BLaER1 (cell line): Measurements from ENCODE around the gene ZCCHC13.
"Not testable (repeated sequence)": the region's sequence is repeated elsewhere in the genome, so short reads cannot be mapped to it uniquely, and the experiment has no call there.

Source experiments
- H3K27ac ChIP-seq: shearing (Covaris generic); formaldehyde crosslinking; 2 replicates; pipeline ENCODE4 v1.8.1; 2022
- H3K27me3 ChIP-seq: shearing (Covaris generic); formaldehyde crosslinking; 2 replicates; pipeline ENCODE4 v1.8.1; 2022
- H3K36me3 ChIP-seq: shearing (Covaris generic); formaldehyde crosslinking; 2 replicates; pipeline ENCODE4 v1.8.1; 2022
- H3K4me1 ChIP-seq: shearing (Covaris generic); formaldehyde crosslinking; 2 replicates; pipeline ENCODE4 v1.8.1; 2022
- H3K4me2 ChIP-seq: shearing (Covaris generic); formaldehyde crosslinking; 2 replicates; pipeline ENCODE4 v1.8.1; 2022
- H3K4me3 ChIP-seq: shearing (Covaris generic); formaldehyde crosslinking; 2 replicates; pipeline ENCODE4 v1.8.1; 2022
- H3K9ac ChIP-seq: shearing (Covaris generic); formaldehyde crosslinking; 2 replicates; pipeline ENCODE4 v1.8.1; 2022
- H3K9me3 ChIP-seq: shearing (Covaris generic); formaldehyde crosslinking; 2 replicates; pipeline ENCODE4 v1.8.1; 2022
- H4K20me1 ChIP-seq: shearing (Covaris generic); formaldehyde crosslinking; 2 replicates; pipeline ENCODE4 v1.8.1; 2022
- Cebpa-rat ChIP-seq: shearing (Covaris generic); IDR thresholded peaks from 2 replicates; pipeline ENCODE4 v1.8.1; 2022

The ZCCHC13 gene

DNA sequence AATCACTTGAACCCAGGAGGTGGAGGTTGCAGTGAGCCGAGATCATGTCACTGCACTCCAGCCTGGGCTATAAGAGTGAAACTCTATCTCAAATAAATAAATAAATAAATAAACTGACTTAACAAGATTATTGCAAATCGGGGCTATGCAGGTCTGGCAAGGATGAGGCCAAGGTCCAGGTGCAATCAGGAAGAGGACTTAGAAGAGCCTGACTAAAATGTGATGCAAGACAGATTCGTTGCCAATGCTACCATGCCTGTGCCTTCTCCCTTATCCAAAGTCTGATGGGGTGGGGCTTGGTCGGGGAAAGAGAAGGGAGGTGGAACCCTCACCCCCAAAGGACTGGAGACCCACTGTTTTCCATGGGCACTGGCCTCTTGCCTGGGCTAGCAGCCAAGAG, 14.7 kb downstream of the ZCCHC13 start:
- Histone ChIP-seq H3K27ac (no peak overlapping the region), H3K9me3 (no peaks in the 10 kb centered on the region), H3K4me3 (no peak overlapping the region), H3K27me3 (peaks cover 47% of the 10 kb centered on the region), H3K9ac (no peak overlapping the region), H3K4me2 (no peak overlapping the region), H3K4me1 (no peaks in the 10 kb centered on the region), H4K20me1 (no peaks in the 10 kb centered on the region), H3K36me3 (no peaks in the 10 kb centered on the region)
- TF ChIP-seq Cebpa-rat, result no peak

DNA sequence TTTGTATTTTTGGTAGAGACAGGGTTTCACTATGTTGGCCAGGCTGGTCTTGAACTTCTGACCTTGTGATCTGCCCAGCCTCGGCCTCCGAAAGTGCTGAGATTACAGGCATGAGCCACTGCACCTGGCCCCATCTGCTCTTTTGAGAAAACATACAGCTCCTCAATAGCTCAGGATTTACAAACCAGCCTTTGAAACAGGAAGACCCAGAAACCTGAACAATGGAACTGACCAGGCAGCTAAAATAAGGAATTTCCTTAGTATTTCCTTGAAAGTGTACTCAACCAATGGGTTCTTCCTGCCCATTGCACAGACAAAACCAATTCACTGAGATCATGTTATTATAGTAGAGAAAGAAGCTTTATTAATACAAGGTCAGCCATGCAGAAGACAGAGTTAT, 15.3 kb downstream of the ZCCHC13 start:
- H4K20me1 ChIP-seq, H3K9me3 ChIP-seq, H3K4me2 ChIP-seq, H3K9ac ChIP-seq, H3K4me3 ChIP-seq, H3K4me1 ChIP-seq, H3K27ac ChIP-seq, H3K36me3 ChIP-seq: not testable (repeated sequence)
- peaks cover 47% of the 10 kb centered on the region for H3K27me3 ChIP-seq

DNA sequence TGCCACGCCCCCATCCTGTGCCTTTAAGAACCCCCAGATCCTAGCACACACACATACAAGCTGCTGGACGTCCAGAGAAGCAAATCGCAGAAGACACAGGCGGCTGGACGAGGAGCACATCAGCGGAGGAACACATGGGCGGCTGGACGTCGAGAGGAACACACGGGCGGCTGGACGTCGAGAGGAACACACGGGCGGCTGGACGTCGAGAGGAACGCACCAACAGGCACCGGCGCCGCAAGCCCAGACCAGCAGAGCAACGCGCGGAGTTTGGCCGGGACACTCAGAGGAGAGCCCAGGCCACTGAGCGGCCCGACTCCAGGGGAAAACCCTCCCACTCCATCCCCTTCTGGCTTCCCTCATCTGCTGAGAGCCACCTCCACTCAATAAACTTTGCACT, 17.2 kb downstream of the ZCCHC13 start:
- Histone ChIP-seq H3K9ac (no peak overlapping the region), H3K9me3 (no peaks in the 10 kb centered on the region), H4K20me1 (no peaks in the 10 kb centered on the region), H3K4me1 (no peaks in the 10 kb centered on the region), H3K27ac (no peak overlapping the region), H3K4me3 (no peak overlapping the region), H3K4me2 (no peak overlapping the region), H3K27me3 (peaks cover 53% of the 10 kb centered on the region), H3K36me3 (no peaks in the 10 kb centered on the region)
- no peak for TF ChIP-seq Cebpa-rat

DNA sequence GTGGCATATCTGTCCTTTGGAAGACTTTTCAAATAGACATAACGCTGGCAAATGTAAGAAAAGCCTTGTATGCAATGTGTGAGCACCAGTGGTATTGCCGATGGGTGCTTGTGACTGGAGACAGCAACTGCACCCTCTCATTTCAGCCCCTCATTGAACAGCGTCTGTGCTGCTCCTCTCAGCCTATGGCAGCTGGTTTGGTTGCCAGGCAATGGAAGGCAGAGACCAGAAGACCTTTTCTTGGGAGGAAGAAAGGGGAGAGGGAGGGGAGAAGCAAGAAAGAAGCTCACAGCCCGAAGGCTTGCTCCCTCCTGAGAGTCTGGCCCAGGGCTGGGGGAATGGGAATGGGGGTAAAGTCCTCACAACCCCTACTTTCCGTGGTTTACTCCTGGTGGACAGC, 20.2 kb downstream of the ZCCHC13 start:
- Histone ChIP-seq H3K9me3 (no peaks in the 10 kb centered on the region), H3K27ac (no peak overlapping the region), H3K4me3 (no peak overlapping the region), H3K9ac (no peak overlapping the region), H3K4me1 (no peaks in the 10 kb centered on the region), H3K4me2 (no peak overlapping the region), H3K27me3 (peaks cover 80% of the 10 kb centered on the region), H4K20me1 (no peaks in the 10 kb centered on the region), H3K36me3 (no peaks in the 10 kb centered on the region)
- TF ChIP-seq Cebpa-rat, result no peak

DNA sequence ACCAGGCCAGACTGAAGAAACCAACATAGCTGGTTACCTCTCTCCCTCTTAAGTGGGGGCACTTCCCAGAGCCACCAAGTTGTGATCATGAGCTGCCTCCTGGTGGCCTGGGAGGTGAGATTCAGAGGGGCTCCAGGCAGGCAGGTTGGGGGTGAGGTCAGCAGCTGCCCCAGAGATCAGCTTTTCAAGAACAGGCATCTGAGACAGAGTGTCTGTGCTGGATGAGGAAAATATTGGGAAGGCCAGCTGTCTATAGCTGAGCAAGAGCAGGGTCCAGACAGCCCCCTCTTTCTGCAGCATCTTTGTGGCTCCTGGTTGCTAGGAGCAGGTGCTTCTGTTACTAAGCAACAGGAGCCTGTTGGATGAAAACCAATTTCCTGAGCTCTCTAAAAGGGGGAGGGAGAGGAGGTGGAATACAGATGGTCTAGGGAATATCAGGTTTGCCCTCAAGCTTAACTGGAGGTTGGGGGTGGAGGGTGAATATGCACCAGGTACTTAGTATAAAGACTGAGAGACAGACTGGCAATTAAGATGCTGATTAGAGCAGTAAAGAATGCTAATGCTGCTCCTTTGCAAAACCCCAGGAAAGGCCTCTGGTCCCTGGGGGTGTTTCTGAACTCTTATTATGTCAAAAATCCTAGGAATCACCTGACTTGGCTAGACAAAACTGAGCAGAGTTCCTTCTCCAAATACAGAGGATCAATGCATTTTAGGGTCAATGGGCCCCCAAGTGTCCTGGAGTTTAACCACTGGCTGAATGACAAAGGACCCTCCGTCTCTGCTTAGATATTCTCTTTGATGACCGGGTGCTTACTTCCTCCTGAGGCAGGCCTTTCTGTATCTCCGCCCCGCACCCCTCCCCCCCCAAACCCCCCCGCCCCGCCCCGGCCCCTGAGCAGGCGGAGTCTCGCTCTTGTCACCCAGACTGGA, 21.4 kb downstream of the ZCCHC13 start:
- H3K9ac ChIP-seq, result no peak overlapping the region
- TF ChIP-seq Cebpa-rat, result no peak

DNA sequence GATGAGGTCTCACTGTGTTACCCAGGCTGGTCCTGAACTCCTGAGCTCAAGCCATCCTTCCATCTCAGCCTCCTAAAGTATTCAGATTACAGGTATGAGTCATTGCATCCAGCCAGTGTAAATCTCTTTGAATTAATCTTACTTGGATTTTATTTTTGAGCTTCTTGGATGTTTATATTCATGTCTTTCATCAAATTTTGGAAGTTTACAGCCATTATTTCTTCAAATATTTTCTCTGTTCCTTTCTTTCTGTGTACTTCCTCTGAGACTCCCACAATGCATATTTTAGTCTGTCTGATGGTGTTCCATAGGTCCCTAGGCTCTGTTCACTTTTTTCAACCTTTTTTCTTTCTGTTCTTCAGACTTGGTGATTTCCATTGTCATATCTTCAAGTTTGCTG, 34.9 kb downstream of the ZCCHC13 start:
- H3K4me1 ChIP-seq, result peaks cover 7% of the 10 kb centered on the region
- H4K20me1 ChIP-seq, result no peaks in the 10 kb centered on the region
- no peak overlapping the region for H3K9ac ChIP-seq
- H3K4me3 ChIP-seq, result no peak overlapping the region
- peaks cover 18% of the 10 kb centered on the region for H3K9me3 ChIP-seq
- no peak overlapping the region for H3K27ac ChIP-seq
- no peaks in the 10 kb centered on the region for H3K36me3 ChIP-seq
- H3K27me3 ChIP-seq, result peaks cover 20% of the 10 kb centered on the region; the same call in 1 of the 2 replicates
- H3K4me2 ChIP-seq, result no peak overlapping the region
- TF ChIP-seq Cebpa-rat, result no peak

More for the DNA sequence above, 21.4 kb downstream of the ZCCHC13 start:
- no peak overlapping the region for H3K4me3 ChIP-seq
- H4K20me1 ChIP-seq, result no peaks in the 10 kb centered on the region
- no peaks in the 10 kb centered on the region for H3K36me3 ChIP-seq
- H3K4me1 ChIP-seq, result no peaks in the 10 kb centered on the region
- peaks cover 76% of the 10 kb centered on the region for H3K27me3 ChIP-seq
- no peaks in the 10 kb centered on the region for H3K9me3 ChIP-seq
- H3K4me2 ChIP-seq, result no peak overlapping the region
- no peak overlapping the region for H3K27ac ChIP-seq

DNA sequence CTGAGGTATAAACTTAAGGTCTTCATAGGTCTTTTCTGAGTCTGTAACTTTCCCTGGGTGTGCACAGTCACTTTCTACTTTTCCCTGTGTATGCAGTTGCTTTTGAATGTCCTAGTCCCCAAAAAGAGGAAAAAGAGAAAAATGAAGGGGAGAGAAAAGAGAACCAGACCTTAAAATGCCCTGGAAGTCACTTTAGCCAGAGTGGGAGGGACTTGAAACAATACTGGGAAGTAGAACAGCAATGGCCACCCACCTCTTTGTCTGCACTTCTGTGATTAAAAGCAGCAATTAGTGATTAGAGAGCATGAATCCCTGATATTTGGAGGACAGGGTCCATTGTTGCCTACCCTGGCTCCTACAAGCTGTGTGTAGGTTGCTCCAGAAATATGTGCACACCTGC, 36.1 kb downstream of the ZCCHC13 start:
- no peak overlapping the region for H3K27ac ChIP-seq
- no peaks in the 10 kb centered on the region for H4K20me1 ChIP-seq
- H3K4me1 ChIP-seq, result peaks cover 17% of the 10 kb centered on the region
- no peak overlapping the region for H3K4me3 ChIP-seq
- no peaks in the 10 kb centered on the region for H3K36me3 ChIP-seq
- no peak for TF ChIP-seq Cebpa-rat
- peaks cover 20% of the 10 kb centered on the region; the same call in 1 of the 2 replicates for H3K27me3 ChIP-seq
- no peak overlapping the region for H3K9ac ChIP-seq
- no peak overlapping the region for H3K4me2 ChIP-seq
- H3K9me3 ChIP-seq, result peaks cover 18% of the 10 kb centered on the region

DNA sequence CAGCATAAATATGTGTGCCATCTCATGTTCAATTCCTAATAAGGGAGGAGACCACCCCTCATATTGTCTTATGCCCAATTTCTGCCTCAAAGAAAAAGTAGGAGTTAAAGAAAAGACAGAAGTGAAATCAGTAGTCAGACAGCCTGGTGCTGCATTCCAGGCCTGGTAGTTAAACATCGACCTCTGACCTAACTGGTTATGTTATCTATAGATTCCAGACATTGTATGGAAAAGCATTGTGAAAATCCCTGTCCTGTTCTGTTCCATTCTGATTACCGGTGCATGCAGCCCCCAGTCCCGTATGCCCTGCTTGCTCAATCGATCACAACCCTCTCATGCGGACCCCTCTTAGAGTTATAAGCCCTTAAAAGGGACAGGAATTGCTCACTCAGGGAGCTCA, 38.2 kb downstream of the ZCCHC13 start:
- Histone ChIP-seq H3K27me3 (0 out of 2 replicates have a peak, but pooled peaks cover 10% of the 10 kb centered on the region), H3K4me1 (peaks cover 17% of the 10 kb centered on the region)
- not testable (repeated sequence) for H4K20me1 ChIP-seq, H3K27ac ChIP-seq, H3K36me3 ChIP-seq, H3K4me3 ChIP-seq, H3K9ac ChIP-seq, H3K9me3 ChIP-seq, H3K4me2 ChIP-seq

DNA sequence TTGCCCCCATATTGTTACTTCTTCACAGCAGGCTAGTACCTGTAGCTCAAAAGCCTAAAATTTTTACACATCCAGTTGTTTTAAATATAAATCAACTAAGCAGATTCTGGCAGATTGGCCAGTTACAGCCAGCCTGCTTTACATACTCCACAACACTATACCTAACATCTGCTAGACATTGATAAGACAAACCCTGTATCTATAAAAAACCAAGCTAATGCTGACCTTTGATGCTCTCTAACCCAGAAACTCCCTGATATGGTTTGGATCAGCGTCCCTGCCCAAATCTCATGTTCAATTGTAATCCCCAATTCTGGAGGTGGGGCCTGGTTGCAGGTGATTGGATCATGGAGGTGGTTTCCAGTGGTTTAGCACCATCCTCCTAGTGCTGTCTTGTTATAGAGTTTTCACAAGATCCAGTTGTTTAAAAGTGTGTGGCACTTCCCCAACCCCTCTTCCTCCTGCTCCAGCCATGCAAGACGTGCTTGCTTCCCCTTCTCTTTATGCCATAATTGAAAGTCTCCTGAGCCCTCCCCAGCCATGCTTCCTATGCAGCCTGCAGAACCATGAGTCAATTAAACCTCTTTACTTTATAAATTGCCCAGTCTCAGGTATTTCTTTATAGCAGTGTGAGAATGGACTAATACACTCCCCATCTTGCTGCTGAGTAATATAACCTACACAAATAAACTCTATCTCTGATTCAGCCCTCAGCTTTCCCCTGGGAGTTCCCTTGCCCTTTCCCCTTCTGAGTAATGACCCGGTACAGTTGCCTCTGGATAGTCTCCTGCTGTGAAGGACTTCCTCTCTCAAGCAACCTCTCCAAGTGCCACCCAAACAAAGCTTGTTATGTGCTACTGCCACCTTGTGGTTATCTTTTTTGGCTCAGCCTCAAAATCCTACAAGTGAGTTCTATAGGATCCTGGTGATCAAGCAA, 39.6 kb downstream of the ZCCHC13 start:
- Histone ChIP-seq H3K27ac (no peak overlapping the region), H3K27me3 (peaks cover 22% of the 10 kb centered on the region), H4K20me1 (no peaks in the 10 kb centered on the region), H3K4me2 (peak overlapping the region; percentile 59), H3K36me3 (no peaks in the 10 kb centered on the region), H3K4me1 (peaks cover 17% of the 10 kb centered on the region), H3K4me3 (no peak overlapping the region), H3K9ac (no peak overlapping the region), H3K9me3 (peaks cover 6% of the 10 kb centered on the region)
- TF ChIP-seq Cebpa-rat, result no peak

DNA sequence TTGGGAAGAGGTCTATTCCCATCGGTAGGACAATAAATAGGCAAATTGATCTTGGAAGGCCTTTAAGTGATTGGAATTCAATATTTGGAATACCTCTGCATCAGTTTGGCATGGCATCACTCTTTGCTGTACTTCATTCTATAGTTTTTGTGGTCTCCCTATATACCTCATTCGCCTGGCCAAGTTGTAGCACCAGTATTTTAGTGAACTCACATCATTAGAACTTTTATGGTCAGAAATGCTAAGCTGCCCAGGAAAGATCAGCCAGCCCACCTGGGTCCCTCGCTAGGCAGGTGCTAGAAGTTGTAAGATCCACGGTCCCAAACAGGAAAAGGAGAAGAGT, 40.3 kb downstream of the ZCCHC13 start:
- peaks cover 28% of the 10 kb centered on the region for H3K27me3 ChIP-seq
- H3K36me3 ChIP-seq, result no peaks in the 10 kb centered on the region
- H3K27ac ChIP-seq, result no peak overlapping the region
- H3K9ac ChIP-seq, result no peak overlapping the region
- no peaks in the 10 kb centered on the region for H4K20me1 ChIP-seq
- peaks cover 17% of the 10 kb centered on the region for H3K4me1 ChIP-seq
- H3K9me3 ChIP-seq, result peaks cover under 1% of the 10 kb centered on the region; the same call in 1 of the 2 replicates
- TF ChIP-seq Cebpa-rat, result no peak
- peak overlapping the region; percentile 59 for H3K4me2 ChIP-seq
- no peak overlapping the region for H3K4me3 ChIP-seq
